ENCODE results near the gene TMED1. TPM values are rescaled to one million over a fixed set of nuclear protein-coding genes. Genes with fewer than 3 reads are reported as not detected.

TMED1 gene
- total and polyA plus RNA-seq, 9 of the 15 experiments (the other 6 are each of a cell fraction or from before 2014, with no cell fraction given): 0.86 to 30.2 (median 23.5) TPM

- TF ChIP-seq RERE (CRISPR knock-in tag; IDR thresholded peaks at IDR 0.05; ENCODE audit: borderline replicate concordance) (no peak), ZFP30 (CRISPR knock-in tag; IDR thresholded peaks at IDR 0.05; ENCODE audit: borderline replicate concordance) (no peak), ILF3 (IDR thresholded peaks at IDR 0.05; ENCODE audit: borderline replicate concordance) (no peak), ADNP (tag; IDR thresholded peaks at IDR 0.05) (no peak), LARP7 (IDR thresholded peaks at IDR 0.05) (no peak), ARID3A (IDR thresholded peaks at IDR 0.05; ENCODE audit: borderline replicate concordance, low read depth, low read length) (no peak), ZNF274 (IDR thresholded peaks at IDR 0.05; ENCODE audit: borderline replicate concordance, low read depth, low read length) (no peak), POLR3A (IDR thresholded peaks at IDR 0.05; ENCODE audit: borderline replicate concordance, extremely low read depth, insufficient read depth, insufficient read length) (no peak), NFATC3 (IDR thresholded peaks at IDR 0.05) (no peak), MCM3 (IDR thresholded peaks at IDR 0.05) (no peak), CREB5 (CRISPR knock-in tag; IDR thresholded peaks at IDR 0.05) (no peak), KLF16 (IDR thresholded peaks at IDR 0.05) (no peak), STAT6 (CRISPR knock-in tag; IDR thresholded peaks at IDR 0.05) (no peak), PTTG1 (tag; IDR thresholded peaks at IDR 0.05; ENCODE audit: low read depth) (no peak), ZFX (CRISPR knock-in tag; IDR thresholded peaks at IDR 0.05) (peak; percentile 34)
These were observed 24.5 kb downstream of the TMED1 start (continued) for GRCh38 chr19:10811391-10812111.

All from K562 (cell line).